Renal cortex interstitium (tissue), 11 donors: ENCODE measurements around the gene GEN1. TPM values are rescaled to one million over a fixed set of nuclear protein-coding genes. Genes with fewer than 3 reads are reported as not detected.

ENCODE experiments used
- DNase-seq, 11 donors: peaks; one replicate each; pipeline ENCODE4 v3.0.0-alpha.2; 2013; ENCODE audit warnings: low read depth in 9 of 11, low spot score in 4 of 11; ENCODE audit errors: extremely low read depth in 1 of 11
- polyA plus RNA-seq, 3 donors: library from polyadenylated mRNA; unstranded; fragments of 120-200 nt; gene quantifications; one replicate each; pipeline ENCODE4 v1.2.1, GENCODE V29; 2013; ENCODE audit not compliant: insufficient read length in 3 of 3

GEN1 gene
- polyA plus RNA-seq, 3 donors, result 11.9 to 14.1 (median 12.0) TPM

GRCh38 chr2:17748745-17749144, 5.2 kb upstream of the GEN1 start:
- no peak for DNase-seq

GRCh38 chr2:17749753-17750438, 4.0 kb upstream of the GEN1 start:
- no peak for DNase-seq

GRCh38 chr2:17752246-17752645, 1.7 kb upstream of the GEN1 start:
- no peak for DNase-seq

GRCh38 chr2:17752892-17753802, 791 bp upstream of the GEN1 start:
- DNase-seq, result peak in 5 of 11 donors; percentile 2 to 57 (median 23)

GRCh38 chr2:17754773-17755425, 961 bp downstream of the GEN1 start:
- DNase-seq, result no peak

GRCh38 chr2:17756668-17757067, 2.7 kb downstream of the GEN1 start:
- DNase-seq, result no peak

DNA sequence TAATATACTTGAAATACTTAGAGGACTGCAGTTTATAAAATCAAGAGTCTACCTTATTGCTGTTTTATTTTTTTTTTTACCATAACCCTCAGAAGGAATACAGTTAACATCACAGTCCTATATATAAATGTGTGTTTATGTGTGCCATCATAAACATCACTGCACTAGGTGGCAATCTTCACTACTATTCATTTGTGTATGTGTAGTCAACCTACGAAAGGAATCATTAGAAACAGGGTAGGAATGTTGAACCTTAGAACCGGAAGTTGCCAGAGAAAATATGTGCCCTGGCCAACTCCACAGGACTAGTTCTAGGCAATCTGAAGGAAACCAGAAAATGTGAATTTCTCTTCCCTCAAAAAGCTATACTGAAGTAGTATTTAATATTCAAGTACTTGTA, 3.4 kb downstream of the GEN1 start:
- no peak for DNase-seq

- DNase-seq, result no peak
These were observed 4.2 kb downstream of the GEN1 start for GRCh38 chr2:17758118-17758517.

DNA sequence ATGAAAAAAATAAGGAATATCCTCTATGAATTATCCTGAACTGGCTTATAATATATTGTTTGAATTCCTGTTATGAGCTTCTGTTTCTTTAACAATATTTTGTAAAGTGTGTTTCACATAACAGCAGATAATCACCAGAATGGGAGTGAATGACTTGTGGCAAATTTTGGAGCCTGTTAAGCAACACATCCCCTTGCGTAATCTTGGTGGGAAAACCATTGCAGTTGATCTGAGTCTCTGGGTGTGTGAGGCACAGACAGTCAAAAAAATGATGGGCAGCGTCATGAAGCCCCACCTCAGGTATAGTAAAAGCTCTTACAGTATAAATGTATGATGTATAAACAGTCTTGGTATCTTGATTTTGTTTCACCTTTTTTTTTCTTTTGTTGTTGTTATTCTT, 5.9 kb downstream of the GEN1 start:
- no peak for DNase-seq

DNA sequence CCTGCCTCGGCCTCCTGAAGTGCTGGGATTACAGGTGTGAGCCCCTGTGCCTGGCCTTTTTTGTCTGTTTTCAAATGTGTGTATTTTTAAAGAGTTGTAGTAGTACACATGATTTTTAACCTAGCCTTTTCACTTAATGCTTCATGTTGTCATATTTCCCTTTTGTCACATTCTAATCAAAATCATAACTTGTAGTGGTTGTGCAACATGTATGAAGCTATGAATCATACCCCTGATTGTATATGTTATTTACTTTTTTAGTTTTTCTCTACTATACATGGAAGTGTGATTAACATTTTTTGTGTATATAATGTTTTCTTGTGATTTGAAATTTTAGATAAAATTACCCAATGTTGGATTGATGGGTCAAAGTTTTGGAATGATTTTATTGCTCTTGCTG, 8.5 kb downstream of the GEN1 start:
- DNase-seq, result no peak

- no peak for DNase-seq
These were observed 9.8 kb downstream of the GEN1 start for GRCh38 chr2:17763641-17764333.

DNA sequence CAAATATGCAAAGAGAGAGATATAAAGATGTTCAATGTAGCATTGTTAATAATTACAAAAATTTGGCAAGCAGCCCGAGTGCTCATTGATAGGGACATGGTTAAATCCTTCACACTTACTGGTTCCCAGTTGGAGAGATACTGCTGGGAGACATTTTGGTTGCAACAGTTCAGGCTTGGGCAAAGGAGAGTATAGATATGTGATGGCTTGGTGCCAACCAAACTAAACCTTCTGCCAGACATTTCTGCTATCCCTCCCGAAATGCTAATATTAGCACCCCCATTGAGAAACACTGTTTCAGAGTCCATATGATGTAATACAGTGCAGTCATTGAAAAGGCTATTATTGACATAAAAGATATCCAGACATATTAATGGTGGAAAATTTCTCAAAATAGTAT, 11.5 kb downstream of the GEN1 start:
- DNase-seq, result no peak

GRCh38 chr2:17768894-17769293, 15.0 kb downstream of the GEN1 start:
- no peak for DNase-seq

DNA sequence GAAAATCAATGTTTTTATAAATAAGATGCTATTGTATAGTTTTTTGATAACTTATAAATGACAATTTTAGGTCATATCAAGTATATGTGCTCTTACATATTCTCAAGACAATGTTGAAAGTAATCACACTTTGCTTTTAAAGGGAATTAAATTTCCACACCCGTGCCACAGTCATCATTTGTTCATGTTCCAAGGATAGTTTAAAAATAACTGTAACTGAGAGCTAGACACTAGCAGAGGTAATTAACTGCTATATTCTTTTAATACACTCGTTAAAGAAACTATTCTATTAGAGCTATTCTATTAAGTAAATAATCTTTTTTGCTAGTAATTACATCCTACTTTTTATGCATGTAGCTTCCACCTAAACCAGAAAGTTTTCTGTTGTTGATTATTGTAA, 18.0 kb downstream of the GEN1 start:
- no peak for DNase-seq

- DNase-seq, result no peak
These were observed 18.6 kb downstream of the GEN1 start for GRCh38 chr2:17772532-17772931.

- no peak for DNase-seq
These were observed 26.6 kb downstream of the GEN1 start for GRCh38 chr2:17780546-17780945.

GRCh38 chr2:17781482-17781881, 27.5 kb downstream of the GEN1 start:
- no peak for DNase-seq

DNA sequence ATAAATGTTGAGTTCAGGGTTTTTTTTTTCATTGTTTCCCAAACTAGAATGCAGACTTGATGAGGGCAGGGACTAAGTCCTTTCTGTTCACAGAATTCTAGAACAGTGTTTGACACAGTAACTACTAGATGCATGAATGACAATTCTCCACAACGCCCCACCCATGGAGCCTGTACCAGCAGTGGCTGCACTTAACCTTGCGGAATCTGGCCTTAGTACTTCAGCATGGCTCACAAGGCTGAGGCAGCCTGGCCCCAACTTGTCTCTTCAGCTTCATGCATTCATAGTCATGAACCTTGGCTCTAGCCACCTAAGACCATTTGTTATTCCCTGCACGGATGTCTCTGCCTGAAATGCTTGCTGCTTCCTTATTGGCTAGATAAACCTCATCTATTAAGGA, 32.8 kb downstream of the GEN1 start:
- no peak for DNase-seq

DNA sequence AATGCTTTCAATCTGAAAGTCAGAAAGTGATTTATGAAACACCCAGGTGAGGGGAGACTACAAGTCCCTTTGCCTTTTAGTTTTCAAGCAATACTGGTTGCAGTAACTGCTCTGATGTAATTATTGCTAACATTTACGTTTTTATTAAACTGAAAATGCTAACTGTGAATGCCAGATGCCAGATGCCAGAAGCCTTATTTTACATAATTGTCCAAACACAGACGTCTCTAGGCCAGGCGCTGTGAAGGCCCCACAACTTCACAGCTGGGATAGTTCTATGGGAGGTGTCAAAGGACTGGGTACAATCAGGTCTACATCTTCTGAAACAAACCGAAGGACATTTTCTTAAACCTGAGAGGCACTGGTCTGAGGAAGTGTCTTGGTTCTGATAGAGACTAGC, 34.8 kb downstream of the GEN1 start:
- DNase-seq, result no peak
